ENCODE results near the gene SOBP. TPM values are rescaled to one million over a fixed set of nuclear protein-coding genes. Genes with fewer than 3 reads are reported as not detected.

The SOBP gene
- total RNA-seq, 3 donors from 2014 or later, result 5.6 to 8.2 (median 7.0) TPM

DNA sequence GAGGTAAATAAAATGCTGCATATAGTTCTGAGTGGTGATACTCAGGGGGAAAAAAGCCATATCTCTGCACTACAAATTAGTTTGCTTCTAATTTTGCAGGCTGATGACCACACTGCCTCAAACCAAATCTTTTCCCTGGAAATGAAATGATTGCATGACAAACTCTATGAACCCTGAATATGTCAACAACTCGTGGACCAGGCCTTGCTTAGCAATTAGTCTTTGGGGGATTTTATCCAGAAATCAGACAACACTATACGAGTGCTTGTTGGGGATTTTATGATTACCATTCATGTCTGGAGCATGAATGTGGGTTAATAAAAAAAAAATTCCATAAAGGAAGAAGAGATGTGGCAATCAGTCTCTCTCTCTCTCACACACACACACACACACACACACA is 42.0 kb downstream of the SOBP start:
- Histone ChIP-seq H3K27me3 (no peaks in the 10 kb centered on the region), H3K4me3 (no peak overlapping the region), H3K4me1 (no peaks in the 10 kb centered on the region), H3K9me3 (no peaks in the 10 kb centered on the region), H3K27ac (no peak overlapping the region), H3K36me3 (no peaks in the 10 kb centered on the region)
- no peak for TF ChIP-seq POLR2A (IDR thresholded peaks at IDR 0.05)
- TF ChIP-seq, protein P1, sequence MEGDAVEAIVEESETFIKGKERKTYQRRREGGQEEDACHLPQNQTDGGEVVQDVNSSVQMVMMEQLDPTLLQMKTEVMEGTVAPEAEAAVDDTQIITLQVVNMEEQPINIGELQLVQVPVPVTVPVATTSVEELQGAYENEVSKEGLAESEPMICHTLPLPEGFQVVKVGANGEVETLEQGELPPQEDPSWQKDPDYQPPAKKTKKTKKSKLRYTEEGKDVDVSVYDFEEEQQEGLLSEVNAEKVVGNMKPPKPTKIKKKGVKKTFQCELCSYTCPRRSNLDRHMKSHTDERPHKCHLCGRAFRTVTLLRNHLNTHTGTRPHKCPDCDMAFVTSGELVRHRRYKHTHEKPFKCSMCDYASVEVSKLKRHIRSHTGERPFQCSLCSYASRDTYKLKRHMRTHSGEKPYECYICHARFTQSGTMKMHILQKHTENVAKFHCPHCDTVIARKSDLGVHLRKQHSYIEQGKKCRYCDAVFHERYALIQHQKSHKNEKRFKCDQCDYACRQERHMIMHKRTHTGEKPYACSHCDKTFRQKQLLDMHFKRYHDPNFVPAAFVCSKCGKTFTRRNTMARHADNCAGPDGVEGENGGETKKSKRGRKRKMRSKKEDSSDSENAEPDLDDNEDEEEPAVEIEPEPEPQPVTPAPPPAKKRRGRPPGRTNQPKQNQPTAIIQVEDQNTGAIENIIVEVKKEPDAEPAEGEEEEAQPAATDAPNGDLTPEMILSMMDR (IDR thresholded peaks at IDR 0.05), result no peak
- TF ChIP-seq POLR2AphosphoS5 (IDR thresholded peaks at IDR 0.05), result no peak
- intact Hi-C loops (cut with DNase I; ENCODE audit: low total_unique reads), result no loop called here
- no peak for DNase-seq (ENCODE audit: low spot score in 2 of 2)

DNA sequence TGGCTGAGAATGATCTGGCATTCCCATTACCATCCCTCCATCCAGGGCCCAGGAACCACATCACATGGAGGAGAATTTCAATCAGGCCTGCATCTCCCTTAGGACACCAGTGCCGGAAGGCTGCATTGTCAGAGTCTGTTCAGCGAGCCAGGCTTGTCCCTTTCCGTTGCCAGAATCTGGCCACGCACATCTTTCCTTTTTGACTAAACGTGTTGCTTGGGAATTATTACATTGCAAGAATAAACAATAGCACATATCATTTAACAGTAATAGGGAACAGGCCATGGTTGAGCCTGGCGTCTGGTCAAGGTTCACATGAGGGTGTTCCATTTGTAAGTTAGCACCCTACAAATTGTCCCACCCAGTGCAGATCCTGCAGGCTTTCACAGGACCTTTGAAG is 42.8 kb downstream of the SOBP start:
- TF ChIP-seq POLR2A (IDR thresholded peaks at IDR 0.05), result no peak
- no peak for TF ChIP-seq POLR2AphosphoS5 (IDR thresholded peaks at IDR 0.05)
- TF ChIP-seq, protein P1 (IDR thresholded peaks at IDR 0.05), result no peak
- intact Hi-C loops (cut with DNase I; ENCODE audit: low total_unique reads), result no loop called here
- Histone ChIP-seq H3K36me3 (no peaks in the 10 kb centered on the region), H3K27me3 (no peaks in the 10 kb centered on the region), H3K4me1 (no peaks in the 10 kb centered on the region), H3K4me3 (no peak overlapping the region), H3K27ac (peak overlapping the region in 1 of 2 donors; percentile 19), H3K9me3 (no peaks in the 10 kb centered on the region)
- no peak for DNase-seq (ENCODE audit: low spot score in 2 of 2)

DNA sequence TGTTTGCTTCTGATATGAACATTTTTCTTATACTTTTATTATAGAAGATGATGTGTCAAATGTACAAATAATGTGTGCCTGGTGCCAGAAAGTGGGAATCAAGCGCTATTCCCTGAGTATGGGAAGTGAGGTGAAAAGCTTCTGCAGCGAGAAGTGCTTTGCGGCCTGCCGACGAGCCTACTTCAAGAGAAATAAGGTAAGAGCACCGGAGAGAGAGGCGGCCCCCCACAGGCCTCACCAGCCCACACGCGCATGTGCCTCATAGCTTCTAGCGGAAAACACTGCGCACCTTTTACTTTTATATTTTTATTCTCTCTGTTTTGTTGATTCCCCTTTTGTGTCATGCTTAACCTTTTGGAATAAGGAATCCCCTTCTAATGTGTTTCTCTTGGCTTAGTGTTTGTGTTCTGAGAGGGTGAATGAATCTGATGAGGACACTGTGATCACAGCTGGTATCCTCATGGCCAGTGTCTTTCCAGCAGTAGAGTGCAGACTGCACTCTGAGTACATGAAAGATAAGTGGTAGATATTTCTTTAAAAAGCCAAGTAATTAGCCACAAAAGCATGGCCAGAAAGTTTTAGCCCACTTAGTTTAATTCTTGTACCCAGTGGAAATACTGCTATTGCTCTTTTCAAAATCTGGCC is 43.6 kb downstream of the SOBP start:
- intact Hi-C loops (cut with DNase I; ENCODE audit: low total_unique reads), result no loop called here
- no peak overlapping the region for H3K27ac ChIP-seq
- H3K4me1 ChIP-seq, result no peaks in the 10 kb centered on the region

DNA sequence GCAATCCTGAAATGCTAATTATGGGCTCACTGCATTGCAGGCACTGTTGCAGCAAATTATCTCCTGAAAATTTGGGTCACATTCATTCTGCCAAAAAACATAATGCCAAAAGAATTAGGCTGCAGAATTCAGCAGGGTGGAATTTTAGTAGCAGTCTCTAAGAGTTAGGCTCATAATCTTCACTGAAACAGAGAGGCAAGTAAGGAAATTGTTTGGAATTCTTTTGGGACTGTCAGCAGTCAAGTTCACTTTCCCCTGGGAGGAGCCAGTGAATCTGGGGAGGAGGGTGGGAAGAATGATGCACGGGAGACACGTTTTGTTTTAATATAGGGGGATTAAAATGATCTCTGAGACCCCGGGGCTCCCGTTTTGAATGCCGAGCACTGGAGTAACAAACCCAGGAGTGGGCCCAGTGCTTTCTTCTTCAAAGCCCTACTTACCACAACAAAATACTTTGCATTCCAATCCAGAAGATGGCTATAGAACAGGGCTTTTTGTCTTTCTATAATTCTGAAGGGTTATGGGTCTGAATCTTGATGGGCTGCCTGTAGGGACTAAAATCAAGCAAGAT is 44.7 kb downstream of the SOBP start:
- Histone ChIP-seq H3K9me3 (no peaks in the 10 kb centered on the region), H3K36me3 (no peaks in the 10 kb centered on the region), H3K27me3 (no peaks in the 10 kb centered on the region), H3K4me1 (no peaks in the 10 kb centered on the region), H3K27ac (no peak overlapping the region), H3K4me3 (no peak overlapping the region)
- no peak for DNase-seq (ENCODE audit: low spot score in 2 of 2)
- intact Hi-C loops (cut with DNase I; ENCODE audit: low total_unique reads), result no loop called here
- TF ChIP-seq POLR2AphosphoS5 (IDR thresholded peaks at IDR 0.05), result no peak
- TF ChIP-seq, protein P1 (IDR thresholded peaks at IDR 0.05), result no peak
- no peak for TF ChIP-seq POLR2A (IDR thresholded peaks at IDR 0.05)

More for the DNA sequence above, 43.6 kb downstream of the SOBP start:
- Histone ChIP-seq H3K9me3 (no peaks in the 10 kb centered on the region), H3K27me3 (no peaks in the 10 kb centered on the region), H3K36me3 (no peaks in the 10 kb centered on the region), H3K4me3 (no peak overlapping the region)
- TF ChIP-seq POLR2A (IDR thresholded peaks at IDR 0.05), result no peak
- TF ChIP-seq, protein P1 (IDR thresholded peaks at IDR 0.05), result no peak
- no peak for TF ChIP-seq POLR2AphosphoS5 (IDR thresholded peaks at IDR 0.05)
- no peak for DNase-seq (ENCODE audit: low spot score in 2 of 2)

DNA sequence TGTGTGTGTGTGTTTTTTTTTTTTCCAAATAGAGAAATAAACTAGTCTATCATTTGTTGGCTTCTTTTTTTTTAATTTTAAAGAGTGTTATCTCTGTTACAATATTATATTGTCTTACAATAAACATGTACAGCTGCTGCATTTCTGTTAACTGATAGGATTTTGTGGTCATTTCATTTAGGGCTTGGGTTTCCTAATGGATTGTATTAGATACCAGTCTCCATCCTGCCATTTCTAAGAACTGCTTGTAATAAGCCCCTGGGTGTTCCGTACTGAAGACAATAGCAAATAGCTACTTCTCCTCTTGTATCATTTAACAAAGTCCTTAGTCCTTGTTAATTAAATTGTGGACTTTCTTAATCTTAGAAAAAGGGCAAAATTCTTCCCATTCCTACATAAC is 45.7 kb downstream of the SOBP start:
- no peak for TF ChIP-seq POLR2AphosphoS5 (IDR thresholded peaks at IDR 0.05)
- no peak for TF ChIP-seq POLR2A (IDR thresholded peaks at IDR 0.05)
- TF ChIP-seq, protein P1 (IDR thresholded peaks at IDR 0.05), result no peak
- H3K4me3 ChIP-seq, result no peak overlapping the region
- no peaks in the 10 kb centered on the region for H3K27me3 ChIP-seq
- H3K36me3 ChIP-seq, result no peaks in the 10 kb centered on the region
- H3K27ac ChIP-seq, result no peak overlapping the region
- DNase-seq (ENCODE audit: low spot score in 2 of 2), result no peak
- intact Hi-C loops (cut with DNase I; ENCODE audit: low total_unique reads), result no loop called here
- H3K4me1 ChIP-seq, result no peaks in the 10 kb centered on the region
- H3K9me3 ChIP-seq, result no peaks in the 10 kb centered on the region

Measured in breast epithelium (tissue), 4 donors.